T follicular helper cell (primary cell): ENCODE measurements around the gene GJA4.

Experiments used
- DNase-seq: peaks from one replicate; pipeline ENCODE4 v3.0.0-alpha.2; 2020; ENCODE audit warnings: low read depth
- total RNA-seq, 2 experiments: gene quantifications; one replicate each; lab custom pipeline; 2026; lab: John Stamatoyannopoulos, UW

The GJA4 gene
- total RNA-seq, result 0 to 0.04 reads per million in 2 experiments

GRCh38 chr1:34792868-34793727 lies at the start of gene GJA4:
TSS of gene GJA4 (plus strand) at chr1:34792999. CDS start at chr1:34794214, 1,215 bp downstream.
- no peak for DNase-seq

GRCh38 chr1:34743775-34744174 lies 49.0 kb upstream of the GJA4 start:
- DNase-seq, result no peak

- no peak for DNase-seq
Observed at GRCh38 chr1:34744851-34745250, 47.9 kb upstream of the GJA4 start.

DNA sequence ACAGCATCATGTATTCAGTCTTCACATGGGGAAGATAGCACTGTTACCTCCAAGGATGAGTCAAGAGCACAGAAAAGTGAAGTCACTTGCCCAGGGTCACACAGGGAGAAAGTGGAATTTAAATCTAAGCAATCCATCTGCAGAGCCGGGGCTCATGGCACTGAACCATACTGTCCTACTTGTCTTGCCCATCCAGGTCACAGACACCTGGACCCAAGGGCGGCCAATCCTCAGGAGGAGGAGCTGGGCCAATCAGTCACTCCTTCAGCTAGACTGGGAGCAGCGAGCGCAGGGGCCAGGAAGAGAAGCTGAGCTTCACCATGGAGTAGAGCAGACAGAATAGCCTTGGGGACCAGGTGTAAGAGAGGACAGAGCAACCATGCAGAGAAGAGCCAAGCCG lies 47.1 kb upstream of the GJA4 start:
- no peak for DNase-seq

DNA sequence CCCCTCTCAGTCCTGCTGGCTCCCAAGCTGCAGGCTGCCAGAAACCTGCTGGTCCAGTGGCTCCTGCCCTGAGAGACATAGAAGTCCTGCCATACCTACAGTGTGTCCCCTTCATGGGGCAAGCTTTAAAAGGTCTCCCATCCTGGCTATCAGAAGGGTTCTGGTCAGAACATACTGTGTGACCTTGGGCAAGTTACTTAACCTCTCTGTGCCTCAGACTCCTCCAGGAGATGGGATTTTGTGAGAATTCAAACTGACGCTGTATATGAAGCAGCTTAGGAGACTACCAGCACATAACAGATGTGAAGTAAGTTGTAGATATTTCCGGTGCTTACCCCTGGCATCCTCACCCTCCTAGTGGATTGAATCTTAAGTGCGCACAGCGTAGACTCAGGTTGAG lies 46.7 kb upstream of the GJA4 start:
- DNase-seq, result no peak

GRCh38 chr1:34746785-34747637 lies 45.8 kb upstream of the GJA4 start:
- DNase-seq, result no peak

- DNase-seq, result no peak
Observed at GRCh38 chr1:34747638-34747941, 45.2 kb upstream of the GJA4 start.

GRCh38 chr1:34749992-34750391 lies 42.8 kb upstream of the GJA4 start:
- DNase-seq, result no peak

DNA sequence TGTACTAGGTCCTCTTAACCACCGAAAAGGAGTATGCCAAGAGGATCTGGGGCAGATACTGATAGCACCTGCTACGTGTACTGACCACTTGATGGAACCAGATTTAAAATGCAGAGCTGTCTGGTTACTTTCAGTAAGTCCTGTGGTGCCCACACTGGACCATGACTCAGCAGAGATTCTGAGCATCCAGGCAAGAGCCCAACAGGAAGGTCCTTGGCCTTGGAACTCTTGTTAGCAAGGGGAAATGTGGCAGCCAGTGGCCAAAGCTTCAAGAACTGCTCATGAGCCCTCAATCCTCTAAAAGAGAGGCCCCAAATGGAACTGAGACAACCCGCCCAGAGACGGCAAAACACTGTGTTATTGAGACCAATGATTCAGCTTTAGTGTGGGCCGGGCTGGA lies 42.2 kb upstream of the GJA4 start:
- no peak for DNase-seq

GRCh38 chr1:34753163-34753562 lies 39.6 kb upstream of the GJA4 start:
- DNase-seq, result no peak

DNA sequence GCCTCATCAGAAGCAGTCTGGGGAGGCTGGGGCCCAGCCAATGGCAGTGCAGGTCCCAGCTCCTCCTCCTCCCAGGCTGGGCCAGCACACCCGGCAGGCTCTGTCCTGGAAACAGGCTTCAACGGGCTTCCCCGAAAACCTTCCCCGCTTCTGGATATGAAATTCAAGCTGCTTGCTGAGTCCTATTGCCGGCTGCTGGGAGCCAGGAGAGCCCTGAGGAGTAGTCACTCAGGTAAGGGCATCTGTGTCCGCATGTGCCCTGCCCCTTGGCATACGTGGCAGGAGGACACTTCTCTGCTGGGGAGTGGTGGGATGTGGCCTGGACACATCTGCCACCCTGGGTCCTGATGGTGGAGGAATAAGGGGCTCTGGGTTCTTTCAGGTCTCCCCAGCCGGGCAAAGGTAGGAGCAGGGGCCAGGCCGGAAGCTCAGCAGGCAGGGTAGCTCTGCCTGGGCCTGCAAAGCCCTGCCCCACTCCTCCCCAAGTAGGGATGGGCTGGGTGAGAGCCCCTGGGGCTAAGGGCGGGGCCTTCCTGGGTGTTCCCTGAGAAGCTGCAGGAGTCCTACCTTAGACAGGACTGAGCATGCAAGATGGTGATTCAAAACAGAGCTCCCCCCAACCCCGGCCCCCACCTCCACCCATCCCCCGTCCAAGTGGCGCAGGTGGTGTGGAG lies 37.7 kb upstream of the GJA4 start, which contains the start of gene GJB5:
GJB5 (plus strand) TSS at position 84 of the 674 bp plus-strand sequence. CDS start 2,284 bp downstream, outside the sequence.
- no peak for DNase-seq

- no peak for DNase-seq
Observed at GRCh38 chr1:34755961-34756360, 36.8 kb upstream of the GJA4 start.

DNA sequence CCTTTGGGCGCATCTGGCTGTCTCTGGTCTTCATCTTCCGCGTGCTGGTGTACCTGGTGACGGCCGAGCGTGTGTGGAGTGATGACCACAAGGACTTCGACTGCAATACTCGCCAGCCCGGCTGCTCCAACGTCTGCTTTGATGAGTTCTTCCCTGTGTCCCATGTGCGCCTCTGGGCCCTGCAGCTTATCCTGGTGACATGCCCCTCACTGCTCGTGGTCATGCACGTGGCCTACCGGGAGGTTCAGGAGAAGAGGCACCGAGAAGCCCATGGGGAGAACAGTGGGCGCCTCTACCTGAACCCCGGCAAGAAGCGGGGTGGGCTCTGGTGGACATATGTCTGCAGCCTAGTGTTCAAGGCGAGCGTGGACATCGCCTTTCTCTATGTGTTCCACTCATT lies 35.4 kb upstream of the GJA4 start:
- DNase-seq, result no peak

GRCh38 chr1:34758751-34759150 lies 34.0 kb upstream of the GJA4 start:
- no peak for DNase-seq

DNA sequence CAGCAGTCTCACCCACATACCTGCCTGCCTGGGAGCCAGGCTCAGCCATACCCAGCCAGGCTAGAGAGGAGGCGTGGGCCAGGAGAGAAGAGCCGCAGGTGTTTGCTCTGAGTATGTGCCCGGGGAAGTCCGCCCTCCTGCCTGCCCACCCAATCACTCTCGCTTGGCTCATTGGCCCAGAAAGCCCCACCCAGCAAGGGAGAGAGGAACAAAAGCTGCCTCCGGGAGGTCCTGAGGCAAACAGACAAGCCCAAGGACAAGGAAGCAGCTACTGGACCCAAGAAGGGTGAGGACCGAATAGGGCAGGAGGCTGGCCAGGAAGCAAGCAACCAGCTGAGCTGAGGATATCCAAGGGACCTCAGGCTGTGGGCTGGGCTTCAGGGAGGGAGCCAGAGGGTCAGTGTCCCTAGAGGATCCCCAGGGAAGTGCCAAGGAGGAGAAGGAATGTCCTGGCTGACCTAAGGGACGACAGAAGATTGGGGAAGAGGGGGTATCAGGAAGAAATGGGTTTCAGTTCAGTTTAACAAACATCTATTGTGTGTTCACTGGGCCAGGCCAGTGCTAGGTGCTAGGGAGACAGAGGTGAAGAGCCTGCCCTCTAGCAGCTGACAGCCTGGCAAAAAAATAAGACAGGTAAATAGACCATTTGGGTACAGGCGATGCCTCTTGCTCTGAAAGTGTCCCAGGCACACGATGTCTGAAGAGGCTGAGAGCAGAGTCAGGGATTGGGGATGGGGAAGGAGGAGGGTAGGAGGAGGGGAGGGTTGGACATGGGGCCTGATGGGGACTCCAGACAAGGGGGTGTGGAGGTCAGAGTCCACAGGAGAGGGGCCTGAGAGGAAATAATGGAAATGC lies 33.1 kb upstream of the GJA4 start, which contains the start of gene GJB4:
GJB4 (plus strand) TSS at position 238 of the 855 bp plus-strand sequence. CDS start 1,515 bp downstream, outside the sequence.
- no peak for DNase-seq

- no peak for DNase-seq
Observed at GRCh38 chr1:34761176-34761761, 31.5 kb upstream of the GJA4 start.

DNA sequence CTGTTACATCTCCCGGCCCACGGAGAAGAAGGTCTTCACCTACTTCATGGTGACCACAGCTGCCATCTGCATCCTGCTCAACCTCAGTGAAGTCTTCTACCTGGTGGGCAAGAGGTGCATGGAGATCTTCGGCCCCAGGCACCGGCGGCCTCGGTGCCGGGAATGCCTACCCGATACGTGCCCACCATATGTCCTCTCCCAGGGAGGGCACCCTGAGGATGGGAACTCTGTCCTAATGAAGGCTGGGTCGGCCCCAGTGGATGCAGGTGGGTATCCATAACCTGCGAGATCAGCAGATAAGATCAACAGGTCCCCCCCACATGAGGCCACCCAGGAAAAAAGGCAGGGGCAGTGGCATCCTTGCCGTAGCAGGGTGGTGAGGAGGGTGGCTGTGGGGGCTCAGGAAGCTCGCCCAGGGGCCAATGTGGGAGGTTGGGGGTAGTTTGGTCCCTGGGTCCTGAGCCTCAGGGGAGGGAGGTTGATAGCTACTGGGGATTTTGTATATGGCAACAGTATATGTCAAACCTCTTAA lies 31.0 kb upstream of the GJA4 start:
- no peak for DNase-seq

- DNase-seq, result no peak
Observed at GRCh38 chr1:34762474-34763141, 30.2 kb upstream of the GJA4 start.

GRCh38 chr1:34763142-34763781 lies 29.5 kb upstream of the GJA4 start:
- no peak for DNase-seq

GRCh38 chr1:34768856-34769255 lies 23.9 kb upstream of the GJA4 start:
- DNase-seq, result no peak
